Measurements from ENCODE around the gene RPS6KC1.
"Not testable (repeated sequence)": the region's sequence is repeated elsewhere in the genome, so short reads cannot be mapped to it uniquely, and the experiment has no call there.

The RPS6KC1 gene

GRCh38 chr1:213162862-213163261 lies 111.8 kb downstream of the RPS6KC1 start:
- DNase-seq: no peak

GRCh38 chr1:213163278-213163711 lies 112.3 kb downstream of the RPS6KC1 start:
- DNase-seq: no peak

- no peak for DNase-seq
Observed at GRCh38 chr1:213164561-213164960, 113.5 kb downstream of the RPS6KC1 start.

GRCh38 chr1:213166852-213167251 lies 115.8 kb downstream of the RPS6KC1 start:
- DNase-seq: no peak

- no peak for DNase-seq
Observed at GRCh38 chr1:213171711-213172110, 120.7 kb downstream of the RPS6KC1 start.

GRCh38 chr1:213176341-213176740 lies 125.3 kb downstream of the RPS6KC1 start:
- DNase-seq: no peak

- DNase-seq: no peak
Observed at GRCh38 chr1:213179784-213180183, 128.7 kb downstream of the RPS6KC1 start.

GRCh38 chr1:213180833-213181232 lies 129.8 kb downstream of the RPS6KC1 start:
- DNase-seq: no peak

GRCh38 chr1:213183036-213183672 lies 132.1 kb downstream of the RPS6KC1 start:
- no peak for DNase-seq

GRCh38 chr1:213186168-213186567 lies 135.1 kb downstream of the RPS6KC1 start:
- DNase-seq: no peak

- no peak for DNase-seq
Observed at GRCh38 chr1:213192026-213192425, 141.0 kb downstream of the RPS6KC1 start.

GRCh38 chr1:213194383-213194782 lies 143.3 kb downstream of the RPS6KC1 start:
- DNase-seq: no peak

- no peak for DNase-seq
Observed at GRCh38 chr1:213194855-213195254, 143.8 kb downstream of the RPS6KC1 start.

- not testable (repeated sequence) for DNase-seq
Observed at GRCh38 chr1:213196328-213197054, 145.4 kb downstream of the RPS6KC1 start.

GRCh38 chr1:213200630-213201029 lies 149.6 kb downstream of the RPS6KC1 start:
- DNase-seq: no peak

- DNase-seq: no peak
Observed at GRCh38 chr1:213201380-213202155, 150.5 kb downstream of the RPS6KC1 start.

GRCh38 chr1:213211201-213211600 lies 160.2 kb downstream of the RPS6KC1 start:
- no peak for DNase-seq

- DNase-seq: not testable (repeated sequence)
Observed at GRCh38 chr1:213219076-213219475, 168.0 kb downstream of the RPS6KC1 start.

GRCh38 chr1:213221209-213221608 lies 170.2 kb downstream of the RPS6KC1 start:
- no peak for DNase-seq

- DNase-seq: no peak
Observed at GRCh38 chr1:213227458-213227857, 176.4 kb downstream of the RPS6KC1 start.

GRCh38 chr1:213231795-213232231 lies 180.8 kb downstream of the RPS6KC1 start:
- DNase-seq: peak; percentile 2 to 78 (median 47)

- no peak for DNase-seq
Observed at GRCh38 chr1:213242883-213243282, 191.8 kb downstream of the RPS6KC1 start.

- peak; percentile 33 to 84 (median 42) for DNase-seq
Observed at GRCh38 chr1:213244664-213245091, 193.6 kb downstream of the RPS6KC1 start.

Data from NCI-H1417 (cell line).